SK-N-MC (cell line): ENCODE results near the gene CYP19A1.

Source experiments
- DNase-seq: peaks from one replicate; pipeline ENCODE4 v3.0.0-alpha.2; 2011; ENCODE audit warnings: low read depth, low spot score
- H3K27ac ChIP-seq: fragments of 200-600 bp; sonication (generic); 2 replicates; pipeline ENCODE4 v1.5.1; 2016; ENCODE audit warnings: mixed run types
- H3K36me3 ChIP-seq: fragments of 200-600 bp; sonication (generic); 2 replicates; pipeline ENCODE4 v1.6.1; 2017; ENCODE audit warnings: antibody characterized with exemption, low read length, mixed read lengths; ENCODE audit not compliant: insufficient read depth
- H3K4me3 ChIP-seq: fragments of 200-600 bp; sonication (generic); 2 replicates; pipeline ENCODE4 v1.5.1; 2016
- H3K9ac ChIP-seq: fragments of 200-600 bp; sonication (generic); 2 replicates; pipeline ENCODE4 v1.8.0; 2017; ENCODE audit warnings: mixed run types, mixed read lengths; ENCODE audit not compliant: insufficient read length
- H3K9me3 ChIP-seq: fragments of 200-600 bp; sonication (generic); 2 replicates; pipeline ENCODE4 v1.6.1; 2017; ENCODE audit warnings: low read depth, mild to moderate bottlenecking, antibody characterized with exemption, low read length, moderate library complexity, mixed read lengths
- EZH2 ChIP-seq: fragments of 200-600 bp; sonication (generic); IDR thresholded peaks from one replicate; pipeline ENCODE4 v1.6.1; 2017; ENCODE audit warnings: antibody characterized with exemption
- FOXP2 ChIP-seq: optimal IDR thresholded peaks from 2 replicates; pipeline ENCODE3; 2011; ENCODE audit warnings: mild to moderate bottlenecking, moderate library complexity; ENCODE audit not compliant: insufficient read depth; ENCODE audit errors: extremely low read length, control extremely low read depth
- POLR2AphosphoS5 ChIP-seq: IDR thresholded peaks from 2 replicates; pipeline ENCODE4 v1.6.1; 2012; ENCODE audit warnings: mild to moderate bottlenecking, low read depth, low read length, borderline replicate concordance

Gene CYP19A1

GRCh38 chr15:51338496-51338895 is at the start of gene CYP19A1:
TSS of gene CYP19A1 (minus strand) at chr15:51338596. CDS start at chr15:51242912, 95,684 bp downstream.
- no peak for TF ChIP-seq POLR2AphosphoS5
- no peak for TF ChIP-seq EZH2
- TF ChIP-seq FOXP2, result no peak
- DNase-seq, result no peak
- no peak within 1 kb of the TSS for H3K27ac ChIP-seq
- H3K9me3 ChIP-seq, result no peaks in the 10 kb centered on the region
- H3K9ac ChIP-seq, result no peak within 1 kb of the TSS
- no peaks in the 10 kb centered on the region for H3K36me3 ChIP-seq
- no peak within 1 kb of the TSS for H3K4me3 ChIP-seq

GRCh38 chr15:51387699-51388041 is 49.3 kb upstream of the CYP19A1 start:
- Histone ChIP-seq H3K27ac (no peak overlapping the region), H3K4me3 (no peak overlapping the region), H3K9me3 (no peaks in the 10 kb centered on the region), H3K36me3 (no peaks in the 10 kb centered on the region), H3K9ac (no peak overlapping the region)
- no peak for DNase-seq
- TF ChIP-seq POLR2AphosphoS5, result no peak
- TF ChIP-seq FOXP2, result no peak
- no peak for TF ChIP-seq EZH2

GRCh38 chr15:51386960-51387698 is 48.7 kb upstream of the CYP19A1 start:
- no peak overlapping the region for H3K4me3 ChIP-seq
- no peaks in the 10 kb centered on the region for H3K9me3 ChIP-seq
- H3K9ac ChIP-seq, result no peak overlapping the region
- no peak for DNase-seq
- TF ChIP-seq POLR2AphosphoS5 (no peak), FOXP2 (no peak), EZH2 (no peak)
- H3K27ac ChIP-seq, result no peak overlapping the region
- no peaks in the 10 kb centered on the region for H3K36me3 ChIP-seq

- no peak for TF ChIP-seq EZH2
- no peak for TF ChIP-seq POLR2AphosphoS5
- no peak for TF ChIP-seq FOXP2
- H3K27ac ChIP-seq, result no peak overlapping the region
- H3K9me3 ChIP-seq, result no peaks in the 10 kb centered on the region
- DNase-seq, result no peak
- no peaks in the 10 kb centered on the region for H3K36me3 ChIP-seq
- H3K4me3 ChIP-seq, result no peak overlapping the region
- no peak overlapping the region for H3K9ac ChIP-seq
These were observed 48.1 kb upstream of the CYP19A1 start for GRCh38 chr15:51386486-51386885.

GRCh38 chr15:51386029-51386428 is 47.6 kb upstream of the CYP19A1 start:
- no peaks in the 10 kb centered on the region for H3K9me3 ChIP-seq
- no peak for DNase-seq
- no peak overlapping the region for H3K9ac ChIP-seq
- no peaks in the 10 kb centered on the region for H3K36me3 ChIP-seq
- H3K4me3 ChIP-seq, result no peak overlapping the region
- TF ChIP-seq FOXP2, result no peak
- no peak for TF ChIP-seq EZH2
- no peak overlapping the region for H3K27ac ChIP-seq

- TF ChIP-seq POLR2AphosphoS5 (no peak), EZH2 (no peak), FOXP2 (no peak)
- no peak overlapping the region for H3K9ac ChIP-seq
- H3K36me3 ChIP-seq, result no peaks in the 10 kb centered on the region
- no peak overlapping the region for H3K27ac ChIP-seq
- H3K4me3 ChIP-seq, result no peak overlapping the region
- DNase-seq, result no peak
- no peaks in the 10 kb centered on the region for H3K9me3 ChIP-seq
These were observed 44.4 kb upstream of the CYP19A1 start for GRCh38 chr15:51382787-51383186.

GRCh38 chr15:51380999-51381806 is 42.8 kb upstream of the CYP19A1 start:
- TF ChIP-seq EZH2 (no peak), POLR2AphosphoS5 (no peak), FOXP2 (no peak)
- Histone ChIP-seq H3K9me3 (no peaks in the 10 kb centered on the region), H3K36me3 (no peaks in the 10 kb centered on the region), H3K9ac (no peak overlapping the region), H3K4me3 (no peak overlapping the region), H3K27ac (no peak overlapping the region)
- DNase-seq, result no peak

- DNase-seq, result no peak
- H3K4me3 ChIP-seq, result no peak overlapping the region
- H3K27ac ChIP-seq, result no peak overlapping the region
- H3K9me3 ChIP-seq, result no peaks in the 10 kb centered on the region
- H3K9ac ChIP-seq, result no peak overlapping the region
- no peaks in the 10 kb centered on the region for H3K36me3 ChIP-seq
- TF ChIP-seq EZH2, result no peak
- TF ChIP-seq FOXP2, result no peak
- no peak for TF ChIP-seq POLR2AphosphoS5
These were observed 41.0 kb upstream of the CYP19A1 start for GRCh38 chr15:51379390-51379789.

- DNase-seq, result no peak
- TF ChIP-seq POLR2AphosphoS5 (no peak), FOXP2 (no peak), EZH2 (no peak)
- Histone ChIP-seq H3K36me3 (no peaks in the 10 kb centered on the region), H3K27ac (no peak overlapping the region), H3K9ac (no peak overlapping the region), H3K9me3 (no peaks in the 10 kb centered on the region), H3K4me3 (no peak overlapping the region)
These were observed 40.0 kb upstream of the CYP19A1 start for GRCh38 chr15:51378406-51378805.
